HepG2 (cell line): ENCODE measurements around the gene ERF. TPM values are rescaled to one million over a fixed set of nuclear protein-coding genes. Genes with fewer than 3 reads are reported as not detected.

Experiments used
- ATF2 ChIP-seq: sonication (generic); formaldehyde crosslinking; IDR thresholded peaks from 2 replicates; pipeline ENCODE4 v1.4.0; 2020; ENCODE audit warnings: missing genetic modification reagents
- HOXA7 ChIP-seq: sonication (generic); formaldehyde crosslinking; IDR thresholded peaks from 2 replicates; pipeline ENCODE4 v1.8.1; 2022; ENCODE audit warnings: mild to moderate bottlenecking, missing genetic modification reagents, moderate library complexity
- KDM1A ChIP-seq: IDR thresholded peaks from 2 replicates; pipeline ENCODE4 v1.6.1; 2016; ENCODE audit warnings: missing compliant biosample characterization
- NFAT5 ChIP-seq: sonication (generic); formaldehyde crosslinking; IDR thresholded peaks from 2 replicates; pipeline ENCODE4 v1.4.0; 2020; ENCODE audit warnings: missing genetic modification reagents
- PHF5A ChIP-seq: IDR thresholded peaks from one replicate; pipeline ENCODE4 v1.6.1; 2018; ENCODE audit warnings: low read depth, missing genetic modification reagents; ENCODE audit not compliant: unreplicated experiment
- POLR2G ChIP-seq: fragments of 200-400 bp; formaldehyde crosslinking; IDR thresholded peaks from 2 replicates; pipeline ENCODE4 v1.6.1; 2018; ENCODE audit warnings: mild to moderate bottlenecking, low read depth, low read length, moderate library complexity
- SMAD3 ChIP-seq: sonication (generic); formaldehyde crosslinking; IDR thresholded peaks from 2 replicates; pipeline ENCODE4 v1.4.0; 2020; ENCODE audit warnings: missing genetic modification reagents
- TAF1 ChIP-seq: sonication (generic); formaldehyde crosslinking; IDR thresholded peaks from 2 replicates; pipeline ENCODE4 v1.4.0; 2020; ENCODE audit warnings: missing genetic modification reagents
- TBX3 ChIP-seq: fragments of 450-650 bp; IDR thresholded peaks from 2 replicates; pipeline ENCODE4 v1.6.1; 2017; ENCODE audit warnings: antibody characterized with exemption, mild to moderate bottlenecking, inconsistent platforms, borderline replicate concordance
- TRIM24 ChIP-seq: sonication (generic); formaldehyde crosslinking; IDR thresholded peaks from 2 replicates; pipeline ENCODE4 v1.8.0; 2022; ENCODE audit warnings: mild to moderate bottlenecking, missing genetic modification reagents
- ZBED4 ChIP-seq: sonication (generic); formaldehyde crosslinking; IDR thresholded peaks from 2 replicates; pipeline ENCODE4 v1.4.0; 2020; ENCODE audit warnings: missing genetic modification reagents, borderline replicate concordance
- ZNF121 ChIP-seq: sonication (generic); formaldehyde crosslinking; IDR thresholded peaks from 2 replicates; pipeline ENCODE4 v1.5.0; 2020; ENCODE audit warnings: mild to moderate bottlenecking, missing genetic modification reagents
- ZNF296 ChIP-seq: sonication (generic); formaldehyde crosslinking; conservative IDR thresholded peaks from 2 replicates; pipeline ENCODE4 v1.5.0; 2020; ENCODE audit warnings: mild to moderate bottlenecking, missing genetic modification reagents
- ZNF563 ChIP-seq: sonication (generic); formaldehyde crosslinking; IDR thresholded peaks from 2 replicates; pipeline ENCODE4 v1.8.0; 2022; ENCODE audit warnings: mild to moderate bottlenecking, moderate library complexity, missing genetic modification reagents
- ZNF687 ChIP-seq: sonication (generic); formaldehyde crosslinking; IDR thresholded peaks from 2 replicates; pipeline ENCODE4 v1.5.1; 2020; ENCODE audit warnings: mild to moderate bottlenecking, missing genetic modification reagents, moderate library complexity
- polyA plus RNA-seq, 8 experiments: library from polyadenylated mRNA; depleted of rRNA in 3 of 8; stranded (reverse) in 7 of 8; unstranded in 1 of 8; fragments of >200 nt; fragmentation: Illumina TruSeq in 4 of 8; extraction: Trizol in 4 of 8; gene quantifications; 2 replicates each; pipeline versions ENCODE4 v1.2.1 to v1.2.3, GENCODE V29; 2011 to 2016; ENCODE audit warnings: low read depth in 4 of 8, missing spikeins in 1 of 8, mixed read lengths in 1 of 8; ENCODE audit not compliant: insufficient read depth in 1 of 8
- total RNA-seq, 5 experiments: library from RNA; depleted of rRNA; stranded (reverse); fragments of >200 nt; fragmentation: Illumina TruSeq; extraction: Trizol; gene quantifications; 2 replicates each; pipeline ENCODE4 v1.2.3, GENCODE V29; 2016; ENCODE audit warnings: low read depth in 1 of 5

ERF gene
- total and polyA plus RNA-seq, 2 of the 13 experiments (the other 11 are each of a cell fraction or from before 2014, with no cell fraction given), result 67.1 to 69.9 TPM

GRCh38 chr19:42268142-42268703, 13.3 kb upstream of the ERF start (continued):
- TF ChIP-seq ZNF296 (CRISPR knock-in tag) (no peak), ZNF687 (CRISPR knock-in tag) (peak; percentile 84), TBX3 (peak; percentile 28; the same call in 1 of the 2 replicates), ZBED4 (CRISPR knock-in tag) (no peak), PHF5A (CRISPR knock-in tag) (peak; percentile 57), TAF1 (CRISPR knock-in tag) (no peak; the same call in 1 of the 2 replicates), SMAD3 (peak; percentile 18; the same call in 1 of the 2 replicates), ATF2 (CRISPR knock-in tag) (peak; percentile 100), TRIM24 (CRISPR knock-in tag) (no peak), NFAT5 (CRISPR knock-in tag) (no peak), ZNF563 (CRISPR knock-in tag) (no peak), ZNF121 (no peak), KDM1A (no peak), POLR2G (peak; percentile 55), HOXA7 (no peak)
